Measurements from ENCODE around the gene TMEM231. TPM values are rescaled to one million over a fixed set of nuclear protein-coding genes. Genes with fewer than 3 reads are reported as not detected.
"Not testable (repeated sequence)": the region's sequence is repeated elsewhere in the genome, so short reads cannot be mapped to it uniquely, and the experiment has no call there.

The TMEM231 gene
- total RNA-seq, 1 donor from 2014 or later: 17.0 TPM

GRCh38 chr16:75532142-75532765, 23.8 kb downstream of the TMEM231 start:
- no peak for DNase-seq

- no peak for DNase-seq
Measured at GRCh38 chr16:75529959-75530358, 26.1 kb downstream of the TMEM231 start.

- no peak for DNase-seq
Measured at GRCh38 chr16:75529056-75529905, 26.8 kb downstream of the TMEM231 start.

GRCh38 chr16:75527825-75528299, 28.2 kb downstream of the TMEM231 start:
- DNase-seq: no peak

- DNase-seq: no peak
Measured at GRCh38 chr16:75526032-75526790, 29.8 kb downstream of the TMEM231 start.

- no peak for DNase-seq
Measured at GRCh38 chr16:75519175-75519574, 36.9 kb downstream of the TMEM231 start.

GRCh38 chr16:75516189-75516966, 39.7 kb downstream of the TMEM231 start:
- DNase-seq: peak; percentile 30

- no peak for DNase-seq
Measured at GRCh38 chr16:75514296-75514695, 41.8 kb downstream of the TMEM231 start.

- DNase-seq: no peak
Measured at GRCh38 chr16:75506574-75506973, 49.5 kb downstream of the TMEM231 start.

- no peak for DNase-seq
Measured at GRCh38 chr16:75506107-75506506, 49.9 kb downstream of the TMEM231 start.

GRCh38 chr16:75503801-75504200, 52.3 kb downstream of the TMEM231 start:
- no peak for DNase-seq

- DNase-seq: no peak
Measured at GRCh38 chr16:75502916-75503605, 53.0 kb downstream of the TMEM231 start.

GRCh38 chr16:75501820-75502219, 54.2 kb downstream of the TMEM231 start:
- DNase-seq: not testable (repeated sequence)

GRCh38 chr16:75501359-75501758, 54.7 kb downstream of the TMEM231 start:
- DNase-seq: no peak

- peak; percentile 17 for DNase-seq
Measured at GRCh38 chr16:75498605-75499322, 57.3 kb downstream of the TMEM231 start.

GRCh38 chr16:75497558-75497957, 58.5 kb downstream of the TMEM231 start:
- no peak for DNase-seq

GRCh38 chr16:75495076-75495674, 60.9 kb downstream of the TMEM231 start, which contains the start of gene CHST6:
Gene CHST6, minus strand, starts transcription at chr16:75495441. Its CDS starts 15,613 bp downstream, at chr16:75479828.
- peak; percentile 29 for DNase-seq

GRCh38 chr16:75494661-75495075, 61.4 kb downstream of the TMEM231 start:
- DNase-seq: no peak

- no peak for DNase-seq
Measured at GRCh38 chr16:75494184-75494583, 61.9 kb downstream of the TMEM231 start.

GRCh38 chr16:75491876-75492275, 64.2 kb downstream of the TMEM231 start:
- peak; percentile 57 for DNase-seq
